Measurements from ENCODE around the gene RAB7B.

RAB7B gene

GRCh38 chr1:205993068-205993467 lies 10.1 kb downstream of the RAB7B start:
- no peak for DNase-seq

GRCh38 chr1:205992218-205992882 lies 10.8 kb downstream of the RAB7B start:
- no peak for DNase-seq

DNA sequence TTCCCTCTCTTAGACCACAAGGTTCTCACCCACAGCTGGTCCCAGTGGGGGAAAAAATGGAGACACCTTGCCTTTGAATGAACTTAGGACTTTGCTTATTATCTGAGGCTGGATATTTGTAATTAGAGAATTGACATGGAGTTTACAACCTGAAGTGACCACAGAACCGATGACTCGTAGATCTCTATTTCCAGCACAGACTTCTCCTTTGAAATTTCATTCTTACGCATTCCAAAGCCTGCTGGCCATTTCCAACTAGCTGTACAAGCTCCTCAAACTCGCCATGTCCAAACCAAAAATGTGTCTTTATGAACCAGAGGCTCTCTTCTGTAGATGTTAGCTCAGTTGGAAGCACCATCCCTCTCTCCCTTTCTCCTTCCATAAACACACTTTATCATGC lies 12.0 kb downstream of the RAB7B start:
- DNase-seq: no peak

DNA sequence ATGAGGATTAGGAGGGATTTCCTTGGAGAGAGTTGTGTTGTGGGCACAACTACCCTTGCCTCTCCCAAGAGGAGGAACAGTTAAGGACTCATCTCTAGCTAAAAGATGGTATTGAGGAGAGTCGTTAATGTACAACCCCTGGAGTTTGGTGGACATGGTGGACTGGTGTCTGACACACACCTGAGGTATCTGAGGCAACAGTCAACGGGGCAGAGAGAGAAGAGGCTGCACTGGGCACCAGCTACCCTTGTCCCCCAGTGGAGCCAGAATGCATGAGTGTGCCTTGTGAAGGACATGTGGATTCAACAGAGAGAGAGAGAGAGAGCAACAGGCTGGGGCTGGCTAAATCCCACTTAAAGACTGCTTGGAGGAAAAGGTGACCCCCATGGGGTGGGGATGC lies 13.0 kb downstream of the RAB7B start:
- no peak for DNase-seq

GRCh38 chr1:205989786-205990185 lies 13.4 kb downstream of the RAB7B start:
- no peak for DNase-seq

DNA sequence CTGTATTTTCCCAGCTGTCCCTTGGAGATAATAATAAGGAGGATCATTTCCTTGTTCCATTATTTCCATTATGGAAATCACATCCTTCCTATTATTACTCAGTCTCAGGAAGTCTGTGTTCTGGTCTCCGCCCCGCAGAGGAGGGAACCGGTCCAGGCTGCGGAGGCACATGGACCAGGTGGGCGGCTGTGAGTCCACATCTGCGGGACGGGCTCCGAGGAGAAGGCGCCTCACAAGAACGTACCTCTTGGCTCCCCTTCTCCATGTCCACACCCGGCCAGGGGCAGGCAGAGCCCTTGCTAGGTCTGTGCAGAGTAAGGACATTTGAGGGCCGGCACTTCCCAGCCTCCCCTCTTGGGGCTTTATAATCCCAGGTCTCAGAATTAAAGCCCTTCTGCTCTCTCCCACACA lies 14.6 kb downstream of the RAB7B start:
- no peak for DNase-seq

DNA sequence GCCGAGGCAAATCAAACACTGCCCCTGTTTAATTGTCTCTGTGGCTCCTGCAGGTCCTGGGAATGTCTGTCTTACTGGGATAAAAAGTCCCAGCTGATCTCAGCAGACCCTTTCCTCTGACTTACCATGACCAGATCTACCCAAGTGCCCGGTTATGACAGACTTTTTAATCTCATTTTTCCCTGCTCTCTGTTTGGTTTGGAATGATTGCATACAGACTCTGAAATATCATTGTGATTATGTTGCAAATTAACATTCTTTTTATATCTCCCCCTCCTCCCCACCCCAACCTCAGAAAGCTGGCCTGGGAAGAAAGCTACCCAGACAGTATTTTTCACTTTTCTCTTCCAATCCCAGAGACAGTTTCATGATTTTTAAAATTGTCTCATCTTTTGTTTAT lies 16.3 kb downstream of the RAB7B start:
- no peak for DNase-seq

DNA sequence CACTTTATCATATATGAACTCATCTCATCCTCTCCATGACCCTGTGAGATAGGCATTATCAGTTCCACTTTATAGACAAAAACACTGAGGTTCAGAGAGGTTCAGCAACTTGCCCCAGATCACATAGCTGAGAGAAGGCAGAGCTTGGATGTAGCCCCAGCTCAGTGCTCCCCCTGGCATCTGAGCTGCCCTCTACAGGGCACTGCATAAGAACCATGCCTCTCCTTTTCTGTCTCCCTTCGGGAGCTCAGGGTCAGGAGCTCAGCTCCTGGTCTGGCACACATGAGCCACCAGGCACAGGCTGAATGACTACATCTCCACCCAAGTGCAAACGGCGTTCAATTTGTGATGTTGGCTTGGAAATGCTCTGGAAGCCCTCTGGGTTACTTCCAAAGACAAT lies 16.9 kb downstream of the RAB7B start:
- DNase-seq: no peak

GRCh38 chr1:205985330-205986005 lies 17.7 kb downstream of the RAB7B start:
- no peak for DNase-seq

DNA sequence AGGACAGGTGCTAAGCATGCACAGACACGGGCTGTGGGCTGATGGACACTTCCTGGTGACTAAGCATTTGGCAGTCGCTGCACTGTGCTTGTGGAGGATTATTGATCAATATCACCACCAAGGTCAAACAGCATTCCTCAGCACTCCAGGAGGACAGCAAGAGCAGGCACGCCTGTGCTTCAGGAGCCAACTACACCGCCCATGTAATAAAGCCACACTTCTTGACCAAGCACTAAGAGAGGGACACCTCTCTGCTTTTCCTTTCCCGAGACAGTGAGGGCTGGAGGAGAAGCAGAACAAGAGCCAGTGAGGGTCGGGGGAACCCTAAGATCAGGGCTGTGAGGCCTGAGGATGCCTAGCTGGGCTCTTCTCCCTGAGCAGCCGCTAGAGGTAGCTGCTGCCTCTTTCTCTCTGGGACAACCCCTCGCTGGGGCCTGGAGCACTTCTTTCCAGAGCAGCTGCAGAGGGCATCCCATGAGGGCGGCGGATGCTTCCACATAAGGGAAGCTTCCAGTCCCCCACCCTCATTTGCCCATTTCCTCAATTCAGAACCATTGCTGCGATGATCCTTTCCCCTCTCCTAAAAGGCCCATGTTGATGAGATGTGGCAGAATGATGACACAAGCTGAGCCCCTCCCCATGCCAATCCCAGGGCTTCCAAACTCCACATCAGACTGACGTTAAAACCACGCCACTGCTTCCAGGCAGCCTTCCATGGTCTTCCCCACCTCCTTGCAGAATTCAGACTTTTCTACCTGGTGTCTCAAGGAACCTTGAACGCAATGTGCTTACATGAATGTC lies 19.1 kb downstream of the RAB7B start:
- DNase-seq: no peak

DNA sequence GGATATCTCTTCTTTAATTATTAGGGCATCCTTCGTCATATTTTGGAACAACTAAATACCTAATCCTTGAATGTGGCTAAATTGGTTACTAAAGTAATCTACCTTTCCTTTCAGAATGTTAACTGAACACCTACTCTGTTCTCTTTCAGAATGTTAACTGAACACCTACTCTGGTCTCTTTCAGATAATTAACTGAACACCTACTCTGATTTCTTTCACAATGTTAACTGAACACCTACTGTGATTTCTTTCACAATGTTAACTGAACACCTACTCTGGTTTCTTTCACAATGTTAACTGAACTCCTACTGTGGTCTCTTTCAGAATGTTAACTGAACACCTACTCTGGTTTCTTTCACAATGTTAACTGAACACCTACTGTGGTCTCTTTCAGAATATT lies 21.9 kb downstream of the RAB7B start:
- DNase-seq: no peak

DNA sequence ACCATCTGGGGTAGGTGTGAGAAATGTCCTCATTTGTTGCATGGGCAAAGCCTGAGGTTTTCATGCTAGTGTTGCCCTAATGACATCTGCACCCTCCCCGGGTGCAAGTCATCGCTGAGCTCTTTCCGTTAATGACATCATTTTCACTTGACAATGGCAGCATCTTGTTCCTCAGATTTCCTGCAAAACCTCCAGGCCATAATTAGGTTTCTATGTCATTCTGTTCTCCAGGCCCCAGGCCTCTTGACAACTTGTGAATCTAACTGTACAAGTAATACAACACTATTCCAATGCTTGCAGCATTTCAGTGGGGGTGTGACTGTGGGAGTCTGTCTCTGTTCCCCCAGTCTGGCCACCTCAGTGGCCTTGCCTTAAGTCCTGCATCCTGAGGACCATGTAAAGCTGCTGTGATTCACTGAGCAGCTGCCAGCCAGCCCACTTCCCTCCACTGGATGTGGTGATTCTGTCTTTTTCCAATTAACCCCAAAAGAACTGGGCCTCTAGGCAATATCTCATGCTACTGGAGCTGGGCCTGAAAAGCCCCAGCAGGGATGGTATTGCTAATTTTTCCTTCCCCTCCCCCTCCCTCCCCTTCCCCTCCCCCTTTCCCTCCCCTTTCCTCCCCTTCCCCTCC lies 22.8 kb downstream of the RAB7B start:
- no peak for DNase-seq

GRCh38 chr1:205979301-205979700 lies 23.9 kb downstream of the RAB7B start:
- DNase-seq: no peak

GRCh38 chr1:205978676-205979075 lies 24.5 kb downstream of the RAB7B start:
- DNase-seq: no peak

GRCh38 chr1:205977402-205978014 lies 25.7 kb downstream of the RAB7B start:
- DNase-seq: peak; percentile 75

DNA sequence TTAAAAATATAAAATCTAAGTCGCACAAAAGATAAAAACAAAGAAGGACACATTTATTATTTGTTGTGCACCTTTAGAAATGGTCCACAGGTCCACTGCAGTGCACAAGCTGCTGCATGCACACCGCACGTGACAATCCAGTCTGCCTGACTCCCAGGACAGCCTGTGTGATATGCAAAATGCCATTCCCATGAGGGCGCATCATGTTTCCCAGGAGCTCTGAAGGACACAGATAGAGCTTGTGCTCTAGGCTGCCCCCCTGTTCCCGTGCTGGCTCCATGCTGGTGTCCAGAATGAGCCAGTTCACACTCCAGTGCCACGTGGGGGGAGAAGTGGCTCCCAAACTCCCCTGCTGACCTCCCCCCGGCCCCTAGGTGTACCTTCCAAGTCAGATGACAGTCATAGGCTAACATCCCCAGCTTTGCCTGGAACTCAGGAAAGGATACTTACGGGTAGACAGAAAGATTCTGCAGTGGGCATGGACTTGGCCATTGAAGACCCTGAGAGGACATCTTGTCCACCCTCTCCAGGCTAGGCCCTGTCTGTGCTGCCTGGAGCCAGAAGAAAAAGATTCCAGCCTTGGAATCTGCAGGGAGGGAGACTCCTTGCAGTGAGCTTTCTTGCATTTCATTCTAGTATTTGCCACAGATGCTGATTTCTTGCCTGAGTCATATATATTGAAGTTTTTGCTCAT lies 26.3 kb downstream of the RAB7B start:
- no peak for DNase-seq

- DNase-seq: no peak
These were observed 27.2 kb downstream of the RAB7B start for GRCh38 chr1:205976036-205976435.

GRCh38 chr1:205975387-205975998 lies 27.7 kb downstream of the RAB7B start:
- DNase-seq: no peak

- no peak for DNase-seq
These were observed 28.5 kb downstream of the RAB7B start for GRCh38 chr1:205974712-205975111.

DNA sequence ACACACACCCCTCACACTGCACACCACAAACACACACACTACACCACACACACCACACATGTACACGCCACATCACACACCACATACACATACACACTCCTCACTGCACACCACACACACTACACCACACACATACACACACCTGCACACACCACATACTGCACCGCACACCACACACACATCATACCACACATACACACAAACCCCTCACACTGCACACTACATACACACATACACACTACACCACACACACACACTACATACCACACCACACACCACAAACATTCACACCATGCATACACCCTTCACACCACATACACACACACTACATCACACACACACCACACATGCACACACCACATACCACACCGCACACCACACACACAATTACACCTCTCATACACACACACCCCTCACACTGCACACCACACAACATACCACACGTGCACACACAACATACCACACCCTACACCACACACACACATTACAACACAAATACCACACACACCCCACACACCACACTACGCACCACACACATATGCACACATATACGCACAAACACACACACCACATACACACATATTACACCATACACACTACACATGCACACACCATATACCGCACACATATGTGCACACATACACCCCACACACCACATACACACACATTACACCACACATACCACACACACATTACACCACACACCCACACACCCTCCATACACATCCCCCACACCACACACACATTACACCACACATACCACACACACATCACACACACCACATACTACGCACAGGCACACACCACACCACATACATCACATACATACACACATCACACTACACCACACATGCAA lies 29.6 kb downstream of the RAB7B start:
- no peak for DNase-seq
